Hypothalamus (tissue), 51 donors: Measurements from ENCODE around the gene HMGN3.
A peak's percentile ranks its signal among the peaks of the same experiment; 100 is the strongest.
"Not testable (repeated sequence)": the region's sequence is repeated elsewhere in the genome, so short reads cannot be mapped to it uniquely, and the experiment has no call there.

Experiments
- DNase-seq, 51 donors: peaks; one replicate each; lab custom pipeline; 2025; lab: John Stamatoyannopoulos, UW

HMGN3 gene

GRCh38 chr6:79234150-79235022 is at the start of gene HMGN3:
TSS of gene HMGN3 (minus strand) at chr6:79234682.
- DNase-seq, result peak; percentile 32 to 98 (median 92)

GRCh38 chr6:79280756-79281155 is 46.3 kb upstream of the HMGN3 start:
- no peak for DNase-seq

- no peak for DNase-seq
Measured at GRCh38 chr6:79277109-79277508, 42.6 kb upstream of the HMGN3 start.

- no peak for DNase-seq
Measured at GRCh38 chr6:79269877-79270276, 35.4 kb upstream of the HMGN3 start.

- DNase-seq, result no peak
Measured at GRCh38 chr6:79267128-79267527, 32.6 kb upstream of the HMGN3 start.

- DNase-seq, result no peak
Measured at GRCh38 chr6:79266051-79266450, 31.6 kb upstream of the HMGN3 start.

- DNase-seq, result no peak
Measured at GRCh38 chr6:79263359-79263758, 28.9 kb upstream of the HMGN3 start.

- DNase-seq, result no peak
Measured at GRCh38 chr6:79261666-79262065, 27.2 kb upstream of the HMGN3 start.

- no peak for DNase-seq
Measured at GRCh38 chr6:79260772-79261171, 26.3 kb upstream of the HMGN3 start.

GRCh38 chr6:79257381-79258205 is 23.1 kb upstream of the HMGN3 start:
- no peak for DNase-seq

GRCh38 chr6:79256770-79257169 is 22.3 kb upstream of the HMGN3 start:
- not testable (repeated sequence) for DNase-seq

GRCh38 chr6:79255086-79255485 is 20.6 kb upstream of the HMGN3 start:
- DNase-seq, result not testable (repeated sequence)

GRCh38 chr6:79250559-79250958 is 16.1 kb upstream of the HMGN3 start:
- DNase-seq, result no peak

GRCh38 chr6:79250107-79250514 is 15.6 kb upstream of the HMGN3 start:
- peak in 1 of 51 donors; percentile 9 for DNase-seq

- peak in 6 of 51 donors; percentile 0 to 24 (median 2) for DNase-seq
Measured at GRCh38 chr6:79249136-79249535, 14.7 kb upstream of the HMGN3 start.

GRCh38 chr6:79246891-79247290 is 12.4 kb upstream of the HMGN3 start:
- DNase-seq, result no peak

GRCh38 chr6:79241228-79241627 is 6.7 kb upstream of the HMGN3 start:
- no peak for DNase-seq

- DNase-seq, result no peak
Measured at GRCh38 chr6:79240509-79240908, 6.0 kb upstream of the HMGN3 start.

GRCh38 chr6:79239536-79240168 is 5.2 kb upstream of the HMGN3 start:
- DNase-seq, result no peak

GRCh38 chr6:79238919-79239318 is 4.4 kb upstream of the HMGN3 start:
- DNase-seq, result no peak

- no peak for DNase-seq
Measured at GRCh38 chr6:79236711-79237110, 2.2 kb upstream of the HMGN3 start.
